Panc1 (cell line): ENCODE measurements around the gene SDK1. TPM values are rescaled to one million over a fixed set of nuclear protein-coding genes. Genes with fewer than 3 reads are reported as not detected.

Experiments used
- ATAC-seq: fragments of 200-7000 bp; cut with Tn5 transposase; 2 replicates; pipeline ENCODE4 v1.9.1; 2020; ENCODE audit warnings: mild to moderate bottlenecking, moderate library complexity
- BruUV-seq: library from RNA; stranded (reverse); fragments of 400-500 nt; replicated peaks from 2 replicates; lab custom pipeline; 2021; lab: Mats Ljungman, UMichigan
- CTCF ChIA-PET: fragments of 300-600 bp; sonication (Branson Sonifier 250); formaldehyde crosslinking; loops from one replicate; lab custom pipeline; 2022; ENCODE audit warnings: antibody characterized with exemption; lab: Charles Lee
- POLR2A ChIA-PET: fragments of 300-600 bp; sonication (Branson Sonifier 250); formaldehyde crosslinking; loops from one replicate; lab custom pipeline; 2022; ENCODE audit warnings: antibody characterized with exemption; lab: Charles Lee
- DNase-seq: peaks from one replicate; pipeline ENCODE4 v3.0.0-alpha.2; 2010; ENCODE audit warnings: low read depth, low spot score
- H3K27ac ChIP-seq: 2 replicates; pipeline ENCODE4 v1.5.1; 2011; ENCODE audit warnings: mild to moderate bottlenecking, low read length, inconsistent platforms
- H3K27me3 ChIP-seq: fragments of 200-500 bp; sonication (Bioruptor generic); 2 replicates; pipeline ENCODE4 v1.6.0; 2014; ENCODE audit warnings: low read length, inconsistent platforms; ENCODE audit not compliant: control insufficient read depth, insufficient read depth
- H3K36me3 ChIP-seq: fragments of 200-500 bp; sonication (Bioruptor generic); 2 replicates; pipeline ENCODE4 v1.5.1; 2014; ENCODE audit warnings: inconsistent platforms, mild to moderate bottlenecking, low read length, moderate library complexity; ENCODE audit not compliant: control insufficient read depth, insufficient read depth
- H3K4me1 ChIP-seq: 2 replicates; pipeline ENCODE4 v1.5.1; 2011; ENCODE audit warnings: inconsistent platforms, mild to moderate bottlenecking, low read length, moderate library complexity; ENCODE audit not compliant: control insufficient read depth, insufficient read depth
- H3K4me3 ChIP-seq, 2 experiments: 2 replicates each; pipeline ENCODE4 v1.5.1; 2011 to 2012; ENCODE audit warnings: low read depth in 2 of 2, low read length in 2 of 2, mild to moderate bottlenecking in 2 of 2, inconsistent platforms in 1 of 2, moderate library complexity in 1 of 2
- H3K9me3 ChIP-seq: fragments of 200-500 bp; sonication (Bioruptor generic); 2 replicates; pipeline ENCODE4 v1.5.1; 2014; ENCODE audit warnings: low read depth, mild to moderate bottlenecking, inconsistent platforms, low read length, moderate library complexity; ENCODE audit not compliant: control insufficient read depth, insufficient read depth
- CTCF ChIP-seq: fragments of 450-650 bp; IDR thresholded peaks from 2 replicates; pipeline ENCODE4 v1.5.1; 2017; ENCODE audit warnings: mild to moderate bottlenecking
- POLR2AphosphoS5 ChIP-seq: IDR thresholded peaks from 2 replicates; pipeline ENCODE4 v1.6.1; 2012; ENCODE audit warnings: mild to moderate bottlenecking, low read depth, low read length, moderate library complexity
- REST ChIP-seq, 2 experiments: IDR thresholded peaks; 2 replicates each; pipeline ENCODE4 v1.6.1; 2011 to 2012; ENCODE audit warnings: low read depth in 2 of 2, control low read depth in 1 of 2, low read length in 1 of 2, mild to moderate bottlenecking in 1 of 2, moderate library complexity in 1 of 2; ENCODE audit not compliant: insufficient read depth in 1 of 2
- SIN3A ChIP-seq: IDR thresholded peaks from 2 replicates; pipeline ENCODE4 v1.6.1; 2012; ENCODE audit warnings: low read depth, mild to moderate bottlenecking, low read length, moderate library complexity, borderline replicate concordance; ENCODE audit not compliant: insufficient read depth
- TCF7L2 ChIP-seq: IDR thresholded peaks from 2 replicates; pipeline ENCODE4 v1.6.1; 2011; ENCODE audit warnings: mild to moderate bottlenecking, low read depth, low read length, inconsistent platforms
- in situ Hi-C: cut with HindIII; loops from 2 replicates; pipeline ENCODE4 v1.10.0; 2016; ENCODE audit warnings: low sequenced_read_pairs, low pct_unique_long_range_greater_than_20kb
- intact Hi-C: fragments of 100-400 bp; cut with micrococcal nuclease; formaldehyde crosslinking; loops from one replicate; pipeline ENCODE4 v1.10.0; 2022; ENCODE audit not compliant: unreplicated experiment
- total RNA-seq: library from RNA; stranded (reverse); gene quantifications from one replicate; pipeline ENCODE4 v1.2.1, GENCODE V29; 2021; ENCODE audit not compliant: unreplicated experiment

The SDK1 gene
- total RNA-seq, 1 experiment from 2014 or later: 47.4 TPM

DNA sequence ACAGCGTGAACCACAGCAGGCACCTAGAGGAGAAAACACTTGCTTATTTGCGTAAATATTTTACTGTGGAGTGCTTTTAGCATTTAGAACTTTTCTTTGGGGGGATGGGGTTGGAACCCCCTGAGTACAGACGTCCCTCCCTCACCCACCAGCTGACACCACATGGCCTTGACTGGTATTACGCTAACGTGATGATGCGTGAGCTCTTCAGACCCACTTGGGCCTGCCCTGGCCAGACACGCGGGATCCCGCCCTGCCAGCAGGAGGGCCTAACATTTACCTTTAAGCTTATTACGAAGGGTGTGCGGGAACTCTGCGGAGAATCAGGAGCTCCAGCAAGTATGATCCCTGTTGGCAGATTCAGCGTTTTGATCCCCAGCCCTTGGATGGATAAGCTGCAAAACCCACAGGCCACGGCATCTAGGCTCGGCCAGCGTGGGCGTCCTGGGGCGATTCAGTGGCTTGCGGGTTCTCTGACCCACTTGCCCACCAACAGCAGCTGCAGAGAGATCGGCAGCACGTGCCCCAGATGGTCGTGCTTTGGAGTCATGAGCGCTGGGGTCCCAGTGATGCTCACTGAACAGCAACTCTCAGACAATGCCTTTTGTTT lies 835.6 kb downstream of the SDK1 start:
- in situ Hi-C loops: no loop called here
- CTCF ChIA-PET: interaction anchor here (0.6 kb wide), 1 partner anchor 1248 kb away, joined by 11 read pairs; no protein-coding TSS in a partner anchor
- Histone ChIP-seq H3K27ac (no peak overlapping the region), H3K36me3 (no peaks in the 10 kb centered on the region), H3K4me3 (no peak overlapping the region), H3K27me3 (no peaks in the 10 kb centered on the region), H3K4me1 (no peaks in the 10 kb centered on the region), H3K9me3 (no peaks in the 10 kb centered on the region)
- no peak for ATAC-seq
- no peak for DNase-seq
- POLR2A ChIA-PET: interaction anchor here (0.5 kb wide), 1 partner anchor 191 kb away, joined by 6 read pairs; no protein-coding TSS in a partner anchor
- BruUV-seq: no TSS peak
- TF ChIP-seq SIN3A (no peak), REST (IDR thresholded peaks at IDR 0.05; ENCODE audit: insufficient read depth in 1 of 2, low read depth in 2 of 2, low read length in 1 of 2) (no peak), POLR2AphosphoS5 (no peak), CTCF (no peak), TCF7L2 (no peak)
- intact Hi-C loops: no loop called here

DNA sequence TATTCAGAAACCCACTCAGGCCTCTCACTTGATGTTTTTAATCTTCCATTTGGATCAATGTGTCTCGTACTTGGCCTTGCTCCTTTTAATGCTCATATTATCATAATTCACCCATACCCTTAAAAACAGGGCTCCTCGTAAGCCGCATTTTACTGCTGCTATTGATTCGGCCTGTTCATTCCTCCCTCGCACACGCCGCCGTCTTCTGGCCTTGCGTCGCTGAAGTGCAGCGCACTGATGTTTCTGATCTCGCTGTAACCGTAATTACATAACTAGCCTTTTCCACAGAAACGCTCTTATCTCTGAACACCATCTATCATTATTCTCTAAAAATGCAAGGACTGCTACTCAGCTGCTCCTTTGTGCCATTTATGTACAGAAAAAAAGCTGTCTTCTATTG lies 836.5 kb downstream of the SDK1 start:
- Histone ChIP-seq H3K27me3 (no peaks in the 10 kb centered on the region), H3K27ac (no peak overlapping the region), H3K36me3 (no peaks in the 10 kb centered on the region), H3K9me3 (no peaks in the 10 kb centered on the region), H3K4me3 (no peak overlapping the region), H3K4me1 (no peaks in the 10 kb centered on the region)
- no TSS peak for BruUV-seq
- TF ChIP-seq POLR2AphosphoS5 (no peak), REST (IDR thresholded peaks at IDR 0.05; ENCODE audit: insufficient read depth in 1 of 2, low read depth in 2 of 2, low read length in 1 of 2) (no peak), CTCF (no peak), TCF7L2 (no peak), SIN3A (no peak)
- DNase-seq: no peak
- in situ Hi-C loops: no loop called here
- intact Hi-C loops: no loop called here
- ATAC-seq: no peak
- ChIA-PET CTCF (no interaction called here), POLR2A (no interaction called here)
